Esophagus muscularis mucosa (tissue), 4 donors: ENCODE measurements around the gene IFFO2. TPM values are rescaled to one million over a fixed set of nuclear protein-coding genes. Genes with fewer than 3 reads are reported as not detected.

ENCODE experiments used
- DNase-seq: peaks from one replicate; pipeline ENCODE4 v3.0.0-alpha.2; 2017; ENCODE audit errors: extremely low spot score
- H3K27ac ChIP-seq, 4 donors: fragments of 200-600 bp; sonication (generic); replicated peaks in 1 of 4; 1 replicate in 3 of 4; 2 replicates in 1 of 4; pipeline ENCODE4 v1.5.1; 2016 to 2019; ENCODE audit warnings: mild to moderate bottlenecking in 1 of 4
- H3K27me3 ChIP-seq, 4 donors: fragments of 200-600 bp; sonication (generic); one replicate each; pipeline versions ENCODE4 v1.5.1 to v1.6.0; 2016 to 2019
- H3K36me3 ChIP-seq, 4 donors: fragments of 200-600 bp; sonication (generic); one replicate each; pipeline ENCODE4 v1.5.1; 2016 to 2019
- H3K4me1 ChIP-seq, 4 donors: fragments of 200-600 bp; sonication (generic); one replicate each; pipeline ENCODE4 v1.5.1; 2016 to 2019
- H3K4me3 ChIP-seq, 4 donors: fragments of 200-600 bp; sonication (generic); 1 replicate in 2 of 4; 2 replicates in 2 of 4; pipeline ENCODE4 v1.5.1; 2016 to 2019; ENCODE audit warnings: mild to moderate bottlenecking in 4 of 4, moderate library complexity in 1 of 4
- H3K9me3 ChIP-seq, 4 donors: fragments of 200-600 bp; sonication (generic); 1 replicate in 3 of 4; 2 replicates in 1 of 4; pipeline ENCODE4 v1.5.1; 2016 to 2019
- CTCF ChIP-seq, 3 experiments: fragments of 200-600 bp in 2 of 3; fragments of 450-650 bp in 1 of 3; sonication (generic) in 2 of 3; IDR thresholded peaks; one replicate each; pipeline ENCODE4 v1.5.1; 2017 to 2019; ENCODE audit warnings: antibody characterized with exemption in 3 of 3, mild to moderate bottlenecking in 2 of 3, moderate library complexity in 1 of 3
- EP300 ChIP-seq: sonication (generic); formaldehyde crosslinking; IDR thresholded peaks from one replicate; pipeline ENCODE4 v1.6.1; 2017; ENCODE audit warnings: antibody characterized with exemption
- POLR2A ChIP-seq: fragments of 450-650 bp; IDR thresholded peaks from one replicate; pipeline ENCODE4 v1.6.1; 2017; ENCODE audit warnings: antibody characterized with exemption, moderate library complexity, mild to moderate bottlenecking, low read depth
- POLR2AphosphoS5 ChIP-seq, 2 donors: sonication (generic); formaldehyde crosslinking; IDR thresholded peaks; one replicate each; pipeline ENCODE4 v1.6.1; 2017; ENCODE audit warnings: antibody characterized with exemption in 2 of 2
- WGBS: methylation state at CpG from one replicate; pipeline ENCODE4 v1.1.5; 2018; 5-methylcytosine and 5-hydroxymethylcytosine counted together
- intact Hi-C: fragments of 100-400 bp; cut with DNase I; formaldehyde crosslinking; loops from one replicate; pipeline ENCODE4 v1.15.1; 2023
- total RNA-seq, 4 donors: library from RNA; depleted of rRNA; stranded (reverse); fragments of >200 nt; gene quantifications; one replicate each; pipeline versions ENCODE4 v1.1.0 to v1.2.1, GENCODE V29; 2016

Gene IFFO2
- total RNA-seq, 4 donors from 2014 or later, result 9.6 to 40.3 (median 16.3) TPM

DNA sequence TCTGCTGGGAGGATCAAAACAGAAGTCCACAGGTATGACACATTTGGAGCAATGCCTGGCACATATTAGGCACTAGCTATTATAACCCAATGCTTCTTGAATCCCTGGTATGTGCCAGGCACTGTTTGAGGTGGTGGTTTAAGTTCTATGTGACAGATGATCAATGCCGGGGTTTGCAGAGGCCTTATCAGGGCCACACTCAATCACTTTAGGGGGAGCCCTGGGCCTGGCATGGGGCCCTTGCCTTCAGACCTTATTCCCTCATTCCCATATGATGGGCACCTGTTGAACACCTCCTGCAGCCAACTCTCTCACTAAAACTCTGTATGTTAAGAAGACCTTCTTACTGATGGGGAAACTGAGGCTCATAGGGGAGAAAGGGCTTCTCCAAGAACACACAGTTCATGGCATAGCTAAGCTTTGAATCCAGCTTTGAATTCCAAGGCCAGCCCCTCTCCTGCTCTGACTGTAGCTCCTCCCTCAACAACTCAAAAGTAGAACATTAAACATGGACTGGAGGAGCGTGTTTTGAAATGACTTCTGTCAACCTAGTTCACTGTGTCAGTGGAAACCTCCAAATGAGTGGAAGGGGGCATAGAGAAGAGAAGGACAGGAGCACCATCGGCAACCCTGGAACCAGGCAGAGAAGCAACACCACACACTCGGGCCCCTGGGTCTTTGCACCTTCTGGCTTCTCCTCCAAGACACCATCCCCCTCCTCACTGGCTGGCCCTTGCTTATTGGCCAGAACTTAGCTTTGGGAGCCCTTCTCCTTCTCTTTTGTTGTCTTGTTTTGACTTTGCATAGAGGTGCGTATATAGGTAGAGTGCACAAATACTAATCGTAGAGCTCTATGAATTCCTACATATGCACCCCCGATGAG is 6.6 kb upstream of the IFFO2 start:
- intact Hi-C loops, result no loop called here
- H3K27me3 ChIP-seq, result no peaks in the 10 kb centered on the region
- no peaks in the 10 kb centered on the region for H3K9me3 ChIP-seq
- H3K4me3 ChIP-seq, result no peak overlapping the region
- H3K27ac ChIP-seq, result peak overlapping the region; percentile 63 to 78 (median 72)
- no peaks in the 10 kb centered on the region for H3K36me3 ChIP-seq
- 96% methylated on average over 7 of the region's 7 CpGs for WGBS
- TF ChIP-seq CTCF (IDR thresholded peaks at IDR 0.05) (no peak), EP300 (no peak), POLR2AphosphoS5 (IDR thresholded peaks at IDR 0.05) (no peak)
- DNase-seq, result no peak
- H3K4me1 ChIP-seq, result peaks cover 0 to 16% (median 13%) of the 10 kb centered on the region in 4 donors

DNA sequence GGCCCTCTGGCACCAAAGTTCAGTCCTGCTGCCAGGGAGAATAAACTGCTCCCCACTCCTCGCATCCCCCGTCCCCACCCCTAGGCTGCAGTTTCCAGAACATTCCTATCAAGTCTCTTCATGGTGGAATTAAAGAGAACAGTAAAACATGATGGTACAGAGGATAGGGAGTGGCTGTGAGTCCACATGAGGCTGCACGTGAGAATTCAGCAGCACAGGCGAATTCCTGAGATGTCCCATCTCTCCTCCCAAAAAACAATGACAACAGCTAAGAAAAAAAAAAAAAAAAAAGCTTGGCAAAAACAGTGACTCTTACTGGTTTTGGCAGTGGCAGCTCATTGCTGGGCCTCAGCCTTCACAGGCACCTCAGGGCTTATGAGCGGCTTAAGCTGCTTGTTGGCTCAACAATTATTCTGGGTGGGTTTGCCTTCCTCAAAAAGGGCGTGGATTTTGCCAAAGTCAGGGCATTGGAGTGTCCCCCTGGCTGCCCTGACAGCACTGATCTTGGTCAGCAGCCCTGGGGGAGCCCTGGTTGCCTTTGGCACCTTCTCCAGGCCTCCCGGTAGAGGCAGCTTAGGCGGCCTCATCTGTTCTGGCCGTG is 5.7 kb upstream of the IFFO2 start:
- peak in 1 of 2 donors; percentile 53 for TF ChIP-seq POLR2AphosphoS5 (IDR thresholded peaks at IDR 0.05)
- TF ChIP-seq POLR2A, result no peak
- no peak for TF ChIP-seq CTCF (IDR thresholded peaks at IDR 0.05)
- H3K9me3 ChIP-seq, result no peaks in the 10 kb centered on the region
- no peaks in the 10 kb centered on the region for H3K36me3 ChIP-seq
- H3K27ac ChIP-seq, result peak overlapping the region; percentile 63 to 78 (median 72)
- H3K4me1 ChIP-seq, result peaks cover 2 to 20% (median 19%) of the 10 kb centered on the region in 4 donors
- intact Hi-C loops, result no loop called here
- WGBS, result 45% methylated on average over 6 of the region's 9 CpGs
- H3K4me3 ChIP-seq, result no peak overlapping the region
- H3K27me3 ChIP-seq, result no peaks in the 10 kb centered on the region
- DNase-seq, result no peak

DNA sequence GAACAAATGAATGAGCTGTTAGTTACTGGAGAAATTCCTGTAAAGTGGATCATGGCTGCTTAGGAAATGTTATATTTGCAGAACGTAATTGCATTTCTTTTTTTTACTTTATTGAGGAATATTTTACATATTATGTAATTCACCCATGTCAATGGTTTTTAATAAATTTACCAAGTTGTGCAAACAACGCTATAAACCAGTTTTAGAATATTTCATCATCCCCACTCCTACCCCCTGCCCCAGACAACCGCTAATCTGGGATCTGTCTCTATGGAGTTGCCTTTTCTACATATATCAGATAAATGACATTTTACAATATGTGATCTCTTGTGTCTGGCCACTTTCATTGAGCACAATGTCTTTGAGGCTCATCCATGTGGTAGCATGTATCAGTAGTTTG is 4.3 kb upstream of the IFFO2 start:
- Histone ChIP-seq H3K4me3 (no peak overlapping the region), H3K27me3 (no peaks in the 10 kb centered on the region), H3K4me1 (peaks cover 7 to 25% (median 23%) of the 10 kb centered on the region in 4 donors), H3K9me3 (no peaks in the 10 kb centered on the region), H3K27ac (no peak overlapping the region), H3K36me3 (no peaks in the 10 kb centered on the region)
- WGBS, result 76% methylated on average over 3 of the region's 3 CpGs
- DNase-seq, result no peak
- TF ChIP-seq EP300 (no peak), POLR2AphosphoS5 (IDR thresholded peaks at IDR 0.05) (no peak), POLR2A (no peak), CTCF (IDR thresholded peaks at IDR 0.05) (no peak)
- intact Hi-C loops, result no loop called here

DNA sequence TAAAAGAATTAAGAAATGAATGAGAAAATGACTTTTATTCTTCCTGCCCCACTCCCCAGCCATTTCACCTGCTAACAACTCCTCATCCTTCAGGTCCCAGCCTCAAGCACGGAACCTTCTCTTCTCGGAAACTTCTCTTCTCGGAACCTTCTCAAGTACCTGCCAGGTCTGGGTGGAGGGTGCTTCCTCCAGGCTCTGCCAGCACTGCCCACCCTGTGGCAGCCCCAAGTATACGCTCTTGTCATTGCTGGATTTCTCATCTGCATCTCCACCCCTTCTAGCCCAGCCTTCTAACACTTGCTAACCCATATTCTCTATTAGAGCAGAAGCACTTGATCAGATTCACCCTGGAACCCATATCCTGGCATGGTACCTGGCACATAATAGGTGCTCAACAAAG is 3.9 kb upstream of the IFFO2 start:
- Histone ChIP-seq H3K36me3 (no peaks in the 10 kb centered on the region), H3K9me3 (no peaks in the 10 kb centered on the region), H3K27me3 (no peaks in the 10 kb centered on the region), H3K4me1 (peaks cover 9 to 28% (median 24%) of the 10 kb centered on the region in 4 donors), H3K4me3 (no peak overlapping the region), H3K27ac (no peak overlapping the region)
- intact Hi-C loops, result no loop called here
- TF ChIP-seq CTCF (IDR thresholded peaks at IDR 0.05) (no peak), POLR2AphosphoS5 (IDR thresholded peaks at IDR 0.05) (no peak), POLR2A (no peak), EP300 (no peak)
- WGBS, result 93% methylated on average over 4 of the region's 4 CpGs
- no peak for DNase-seq
